Spinal cord (tissue), 10 donors: ENCODE measurements around the gene KCNAB1. TPM values are rescaled to one million over a fixed set of nuclear protein-coding genes. Genes with fewer than 3 reads are reported as not detected.
"Not testable (repeated sequence)": the region's sequence is repeated elsewhere in the genome, so short reads cannot be mapped to it uniquely, and the experiment has no call there.

ENCODE experiments used
- DNase-seq, 6 donors: peaks; one replicate each; pipeline versions ENCODE4 v3.0.0 to v3.0.0-alpha.2; 2013 to 2015; ENCODE audit warnings: low spot score in 6 of 6, low read depth in 4 of 6
- H3K27ac ChIP-seq: one replicate; pipeline ENCODE4 v1.5.1; 2013; ENCODE audit warnings: low read depth, low read length, control low read depth
- H3K27me3 ChIP-seq: one replicate; pipeline ENCODE4 v1.6.1; 2013; ENCODE audit warnings: low read length; ENCODE audit not compliant: control insufficient read depth, insufficient read depth
- H3K36me3 ChIP-seq: one replicate; pipeline ENCODE4 v1.6.1; 2013; ENCODE audit warnings: low read length; ENCODE audit not compliant: control insufficient read depth, insufficient read depth
- H3K4me1 ChIP-seq: one replicate; pipeline ENCODE4 v1.6.1; 2013; ENCODE audit warnings: low read length; ENCODE audit not compliant: control insufficient read depth, insufficient read depth
- H3K4me3 ChIP-seq: one replicate; pipeline ENCODE4 v1.5.1; 2013; ENCODE audit warnings: low read depth, low read length, control low read depth
- H3K9me3 ChIP-seq: one replicate; pipeline ENCODE4 v1.6.1; 2013; ENCODE audit warnings: low read length; ENCODE audit not compliant: control insufficient read depth, insufficient read depth
- WGBS: methylation state at CpG from one replicate; pipeline ENCODE4 v1.1.5; 2013; ENCODE audit warnings: missing lambda C conversion rate; ENCODE audit not compliant: insufficient coverage; 5-methylcytosine and 5-hydroxymethylcytosine counted together
- polyA plus RNA-seq, 2 donors: library from polyadenylated mRNA; unstranded; fragments of 120-200 nt; gene quantifications; one replicate each; pipeline ENCODE4 v1.2.1, GENCODE V29; 2013; ENCODE audit not compliant: insufficient read length in 2 of 2
- total RNA-seq, 2 donors: library from RNA; depleted of rRNA in 1 of 2; stranded (reverse); fragments of 120-200 nt in 1 of 2; fragments of >200 nt in 1 of 2; gene quantifications; one replicate each; pipeline versions ENCODE4 v1.2.3 to v1.2.4, GENCODE V29; 2013 to 2014
- donor health status: healthy.

KCNAB1 gene
- total and polyA plus RNA-seq, 4 donors: 10.1 to 27.5 (median 22.6) TPM

GRCh38 chr3:156271995-156272719 is 151.8 kb downstream of the KCNAB1 start:
- Histone ChIP-seq H3K27ac (no peak overlapping the region), H3K4me3 (no peak overlapping the region), H3K36me3 (no peaks in the 10 kb centered on the region), H3K27me3 (no peaks in the 10 kb centered on the region), H3K9me3 (no peaks in the 10 kb centered on the region), H3K4me1 (peaks cover 8% of the 10 kb centered on the region)
- DNase-seq: no peak
- 91% methylated on average over 7 of the region's 7 CpGs for WGBS

- WGBS: no CpG with 5 or more reads among the region's 6 CpGs
- Histone ChIP-seq H3K4me3 (no peak overlapping the region), H3K27ac (no peak overlapping the region)
Observed at GRCh38 chr3:156273111-156273694, 152.8 kb downstream of the KCNAB1 start.

DNA sequence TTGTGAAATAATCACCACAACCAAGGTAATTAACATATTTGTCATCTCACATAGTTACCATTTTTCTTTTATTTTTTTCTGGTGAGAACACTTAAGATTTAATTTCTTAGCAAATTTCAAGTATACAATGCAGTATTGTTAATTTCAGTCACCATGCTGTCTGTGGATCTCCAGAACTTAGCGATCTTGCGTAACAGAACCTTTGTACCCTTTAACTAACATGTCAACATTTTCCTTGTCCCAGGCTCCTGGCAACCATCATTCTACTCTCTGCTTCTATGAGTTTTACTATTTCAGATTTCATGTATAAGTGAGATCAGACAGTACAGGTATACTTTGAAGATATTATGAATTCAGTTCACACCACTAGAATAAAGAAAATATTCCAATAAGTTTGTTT is 154.4 kb downstream of the KCNAB1 start:
- no CpG with 5 or more reads among the region's 2 CpGs for WGBS

More at GRCh38 chr3:156273111-156273694, 152.8 kb downstream of the KCNAB1 start:
- H3K27me3 ChIP-seq: no peaks in the 10 kb centered on the region
- DNase-seq: peak in 3 of 6 donors; percentile 20 to 70 (median 56)
- H3K4me1 ChIP-seq: peaks cover 8% of the 10 kb centered on the region
- H3K36me3 ChIP-seq: no peaks in the 10 kb centered on the region
- no peaks in the 10 kb centered on the region for H3K9me3 ChIP-seq

GRCh38 chr3:156284637-156285036 is 164.3 kb downstream of the KCNAB1 start:
- not testable (repeated sequence) for H3K4me1 ChIP-seq, H3K27me3 ChIP-seq, H3K9me3 ChIP-seq, DNase-seq, H3K27ac ChIP-seq, H3K36me3 ChIP-seq, H3K4me3 ChIP-seq
- 98% methylated on average over 13 of the region's 24 CpGs for WGBS

More for the DNA sequence above, 154.4 kb downstream of the KCNAB1 start:
- no peak for DNase-seq
- Histone ChIP-seq H3K27ac (no peak overlapping the region), H3K4me1 (peaks cover 8% of the 10 kb centered on the region), H3K27me3 (no peaks in the 10 kb centered on the region), H3K36me3 (no peaks in the 10 kb centered on the region), H3K4me3 (no peak overlapping the region), H3K9me3 (no peaks in the 10 kb centered on the region)

GRCh38 chr3:156285626-156286025 is 165.2 kb downstream of the KCNAB1 start:
- Histone ChIP-seq H3K9me3 (no peaks in the 10 kb centered on the region), H3K27me3 (no peaks in the 10 kb centered on the region), H3K36me3 (no peaks in the 10 kb centered on the region), H3K4me3 (no peak overlapping the region), H3K27ac (no peak overlapping the region), H3K4me1 (peaks cover 3% of the 10 kb centered on the region)
- WGBS: no CpG with 5 or more reads among the region's 2 CpGs
- DNase-seq: no peak

GRCh38 chr3:156290924-156291271 is 170.5 kb downstream of the KCNAB1 start:
- DNase-seq: peak in 3 of 6 donors; percentile 22 to 63 (median 46)
- peaks cover 19% of the 10 kb centered on the region for H3K4me1 ChIP-seq
- peak overlapping the region; percentile 56 for H3K4me3 ChIP-seq
- H3K27me3 ChIP-seq: peaks cover 24% of the 10 kb centered on the region
- H3K36me3 ChIP-seq: no peaks in the 10 kb centered on the region
- peak overlapping the region; percentile 47 for H3K27ac ChIP-seq
- 0% methylated on average over 11 of the region's 11 CpGs for WGBS
- H3K9me3 ChIP-seq: no peaks in the 10 kb centered on the region

DNA sequence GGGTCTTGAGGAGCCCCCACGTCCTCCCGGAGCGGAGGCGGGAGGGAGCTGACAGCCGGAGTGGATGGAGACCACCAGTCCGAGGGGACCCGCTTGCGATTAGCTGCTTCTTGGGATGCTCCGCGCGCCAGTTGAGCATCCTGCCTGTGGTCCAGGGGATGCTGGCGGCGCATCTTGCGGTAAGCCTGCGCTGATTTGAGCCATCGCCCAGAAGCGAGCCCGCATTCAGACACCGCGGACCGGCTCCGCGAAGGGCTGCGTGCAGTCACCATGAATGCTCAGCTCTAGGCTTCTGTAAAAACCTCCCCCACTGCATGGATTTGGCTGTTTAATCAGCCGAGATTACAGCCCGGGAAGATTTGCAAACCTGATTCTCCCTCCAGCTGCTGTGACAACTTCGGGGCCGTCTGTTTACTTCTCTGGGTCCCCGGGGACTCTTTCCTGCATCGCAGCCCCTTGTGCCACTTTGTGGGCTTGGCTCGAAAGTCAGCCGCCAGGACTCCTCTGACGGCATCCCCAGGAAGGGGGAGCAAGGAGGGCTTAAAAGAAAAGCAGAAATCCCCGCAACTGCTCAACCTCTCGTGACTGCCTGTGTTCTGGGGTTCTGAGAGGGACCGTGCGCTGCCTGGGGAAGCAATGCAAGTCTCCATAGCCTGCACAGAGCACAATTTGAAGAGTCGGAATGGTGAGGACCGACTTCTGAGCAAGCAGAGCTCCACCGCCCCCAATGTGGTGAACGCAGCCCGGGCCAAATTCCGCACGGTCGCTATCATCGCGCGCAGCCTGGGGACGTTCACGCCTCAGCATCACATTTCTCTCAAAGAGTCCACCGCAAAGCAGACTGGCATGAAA is 171.1 kb downstream of the KCNAB1 start:
- Histone ChIP-seq H3K27me3 (peaks cover 24% of the 10 kb centered on the region), H3K36me3 (no peaks in the 10 kb centered on the region), H3K4me3 (peak overlapping the region; percentile 56), H3K9me3 (no peaks in the 10 kb centered on the region), H3K4me1 (peaks cover 19% of the 10 kb centered on the region), H3K27ac (peak overlapping the region; percentile 47)
- WGBS: under 1% methylated on average over 40 of the region's 51 CpGs
- DNase-seq: peak in 5 of 6 donors; percentile 28 to 89 (median 41)

GRCh38 chr3:156293566-156293965 is 173.2 kb downstream of the KCNAB1 start:
- H3K27ac ChIP-seq: no peak overlapping the region
- no peak overlapping the region for H3K4me3 ChIP-seq
- peaks cover 24% of the 10 kb centered on the region for H3K27me3 ChIP-seq
- DNase-seq: peak in 1 of 6 donors; percentile 32
- H3K9me3 ChIP-seq: no peaks in the 10 kb centered on the region
- no peaks in the 10 kb centered on the region for H3K36me3 ChIP-seq
- WGBS: 46% methylated on average over 1 of the region's 1 CpG
- H3K4me1 ChIP-seq: peaks cover 19% of the 10 kb centered on the region

DNA sequence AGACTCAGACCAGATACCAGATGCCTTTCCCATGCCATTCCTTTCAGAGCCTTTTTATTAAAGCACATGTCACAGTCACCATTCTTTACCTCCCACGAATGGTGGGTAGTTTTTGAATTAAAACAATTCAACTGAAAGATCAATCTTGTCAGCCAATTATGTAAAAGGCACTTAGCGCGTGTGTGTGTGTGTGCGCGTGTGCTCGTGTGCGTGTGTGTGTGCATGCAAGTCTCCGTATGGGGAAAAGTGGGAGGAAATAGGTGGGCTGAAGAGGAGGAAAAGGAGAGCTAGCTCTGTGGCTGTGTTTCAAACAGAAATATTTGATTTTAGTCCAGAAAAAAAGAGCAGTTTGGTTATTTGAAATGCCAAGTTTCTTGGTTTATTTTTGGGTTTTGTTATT is 177.2 kb downstream of the KCNAB1 start:
- Histone ChIP-seq H3K4me1 (peaks cover 1% of the 10 kb centered on the region), H3K27ac (no peak overlapping the region), H3K36me3 (no peaks in the 10 kb centered on the region), H3K4me3 (no peak overlapping the region), H3K27me3 (peaks cover 7% of the 10 kb centered on the region), H3K9me3 (no peaks in the 10 kb centered on the region)
- WGBS: 78% methylated on average over 7 of the region's 8 CpGs
- DNase-seq: no peak
